ENCODE data around the gene SNORC.

DNA sequence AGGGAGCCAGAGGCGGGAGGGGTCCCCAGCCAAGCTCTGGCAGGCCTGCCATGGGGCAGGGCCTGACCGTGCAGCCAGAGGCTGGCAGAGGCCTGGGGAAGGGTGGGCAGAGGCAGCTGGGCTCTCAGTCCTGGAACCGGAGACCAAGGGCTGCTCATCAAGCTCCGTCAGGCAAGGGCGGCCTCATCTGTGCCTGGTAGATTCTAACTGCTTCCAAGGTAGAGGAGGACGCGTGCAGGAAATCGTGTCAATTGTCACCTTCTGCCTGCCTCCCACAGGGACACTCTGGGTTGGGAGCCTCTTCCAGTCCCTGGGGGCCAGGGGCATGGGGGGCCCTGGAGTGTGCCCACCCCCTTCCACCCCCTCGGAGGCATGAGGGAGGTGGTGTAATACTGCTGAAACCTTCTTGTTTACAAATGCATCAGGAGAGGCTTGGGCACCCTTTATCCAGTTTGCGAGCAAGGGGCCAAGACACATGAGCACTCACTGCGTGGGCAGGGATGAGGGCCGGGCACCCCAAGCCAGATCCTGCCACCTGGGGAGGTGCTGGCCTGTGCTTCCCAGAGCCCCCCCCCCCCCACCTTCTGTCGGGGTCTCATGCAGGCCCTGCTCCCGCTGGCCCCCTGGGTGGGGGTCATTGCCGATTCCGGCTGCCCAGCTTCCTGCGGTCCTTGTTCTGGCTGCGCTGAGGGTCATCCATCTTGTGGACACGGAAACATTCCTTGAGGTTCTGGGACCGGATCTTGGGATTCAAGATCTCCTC lies 9.0 kb downstream of the SNORC start:
- TF ChIP-seq SP1 (IDR thresholded peaks at IDR 0.05) (no peak), HDGF (IDR thresholded peaks at IDR 0.05; ENCODE audit: borderline replicate concordance) (no peak), ARNT (IDR thresholded peaks at IDR 0.05) (no peak), FOXA1 (IDR thresholded peaks at IDR 0.05) (no peak), BHLHE40 (IDR thresholded peaks at IDR 0.05; ENCODE audit: borderline replicate concordance) (no peak), SUZ12 (IDR thresholded peaks at IDR 0.05) (no peak), ELF4 (IDR thresholded peaks at IDR 0.05) (no peak), L3MBTL2 (conservative IDR thresholded peaks at IDR 0.05) (no peak), ZNF384 (IDR thresholded peaks at IDR 0.05) (no peak), FOXM1 (IDR thresholded peaks at IDR 0.05; ENCODE audit: borderline replicate concordance) (no peak)

Measured in HEK293T (cell line).